SK-N-SH (cell line): ENCODE results near the gene ZDHHC14. TPM values are rescaled to one million over a fixed set of nuclear protein-coding genes. Genes with fewer than 3 reads are reported as not detected.
"Not testable (repeated sequence)": the region's sequence is repeated elsewhere in the genome, so short reads cannot be mapped to it uniquely, and the experiment has no call there.

Experiments
- CTCF ChIA-PET: fragments of 300-600, 350-600 bp; formaldehyde crosslinking; extraction: SDS; loops from one replicate; lab custom pipeline; 2021; lab: Yijun Ruan, JAX
- POLR2A ChIA-PET: fragments of 350-600 bp; sonication (Branson Sonifier 250); formaldehyde crosslinking; extraction: SDS; loops from one replicate; lab custom pipeline; 2020; ENCODE audit warnings: antibody characterized with exemption, inconsistent platforms; lab: Yijun Ruan, JAX
- DNase-seq: peaks from one replicate; pipeline ENCODE4 v3.0.0; 2012
- H2AFZ ChIP-seq: fragments of 200-600 bp; sonication (generic); 2 replicates; pipeline ENCODE4 v1.8.1; 2016; ENCODE audit warnings: antibody characterized with exemption, mild to moderate bottlenecking, low read depth
- H3F3A ChIP-seq: fragments of 200-600 bp; sonication (generic); replicated peaks from 2 replicates; pipeline ENCODE3; 2016; ENCODE audit warnings: antibody characterized with exemption, mild to moderate bottlenecking; ENCODE audit not compliant: insufficient read depth
- H3K27ac ChIP-seq, 2 experiments: fragments of 200-500 bp in 1 of 2; fragments of 200-600 bp in 1 of 2; sonication (Bioruptor generic) in 1 of 2; sonication (generic), shearing (Covaris generic) in 1 of 2; 2 replicates each; pipeline versions ENCODE4 v1.5.1 to v1.6.1; 2014 to 2016; ENCODE audit warnings: low read depth in 2 of 2, inconsistent platforms in 1 of 2, low read length in 1 of 2, mild to moderate bottlenecking in 1 of 2, mixed read lengths in 1 of 2
- H3K27me3 ChIP-seq: fragments of 200-600 bp; sonication (generic), shearing (Covaris generic); 2 replicates; pipeline ENCODE4 v1.6.1; 2016; ENCODE audit warnings: mixed run types; ENCODE audit not compliant: insufficient read depth
- H3K36me3 ChIP-seq, 2 experiments: fragments of 200-500 bp in 1 of 2; fragments of 200-600 bp in 1 of 2; sonication (Bioruptor generic) in 1 of 2; sonication (generic) in 1 of 2; replicated peaks in 1 of 2; 2 replicates each; pipeline versions ENCODE3 to v1.5.1; 2014 to 2016; ENCODE audit warnings: low read length in 1 of 2, mild to moderate bottlenecking in 1 of 2; ENCODE audit not compliant: insufficient read depth in 2 of 2, control insufficient read depth in 1 of 2
- H3K4me1 ChIP-seq, 2 experiments: fragments of 200-500 bp in 1 of 2; fragments of 200-600 bp in 1 of 2; sonication (Bioruptor generic) in 1 of 2; sonication (generic), shearing (Covaris generic) in 1 of 2; 2 replicates each; pipeline versions ENCODE4 v1.5.1 to v1.6.1; 2014 to 2016; ENCODE audit warnings: low read depth in 1 of 2, low read length in 1 of 2, mixed run types in 1 of 2; ENCODE audit not compliant: insufficient read depth in 2 of 2, control insufficient read depth in 1 of 2
- H3K4me2 ChIP-seq: fragments of 200-600 bp; sonication (generic), shearing (Covaris generic); 2 replicates; pipeline ENCODE4 v1.6.1; 2017; ENCODE audit warnings: mixed run types
- H3K4me3 ChIP-seq, 2 experiments: fragments of 200-500 bp in 1 of 2; fragments of 200-600 bp in 1 of 2; sonication (Bioruptor generic) in 1 of 2; sonication (generic), shearing (Covaris generic) in 1 of 2; 2 replicates each; pipeline versions ENCODE4 v1.5.1 to v1.8.1; 2014 to 2016; ENCODE audit warnings: low read depth in 2 of 2, inconsistent platforms in 1 of 2, low read length in 1 of 2, mild to moderate bottlenecking in 1 of 2, mixed read lengths in 1 of 2, moderate library complexity in 1 of 2
- H3K79me2 ChIP-seq: fragments of 200-600 bp; sonication (generic); 2 replicates; pipeline ENCODE4 v1.8.1; 2017; ENCODE audit warnings: mild to moderate bottlenecking; ENCODE audit not compliant: insufficient read depth
- H3K9ac ChIP-seq: fragments of 200-600 bp; sonication (generic); 2 replicates; pipeline ENCODE4 v1.6.1; 2017; ENCODE audit warnings: mixed run types
- H3K9me2 ChIP-seq: fragments of 200-600 bp; sonication (generic); 2 replicates; pipeline ENCODE4 v1.6.1; 2017; ENCODE audit warnings: mixed run types
- H3K9me3 ChIP-seq: fragments of 200-600 bp; sonication (generic); 2 replicates; pipeline ENCODE4 v1.6.1; 2017; ENCODE audit warnings: mixed run types, mild to moderate bottlenecking, moderate library complexity
- H4K20me1 ChIP-seq: fragments of 200-600 bp; sonication (generic); 2 replicates; pipeline ENCODE4 v1.6.1; 2017; ENCODE audit warnings: mild to moderate bottlenecking, mixed run types; ENCODE audit not compliant: insufficient read depth
- CHD2 ChIP-seq: fragments of 150-350 bp; IDR thresholded peaks from 2 replicates; pipeline ENCODE4 v1.6.1; 2018; ENCODE audit warnings: low read length; ENCODE audit not compliant: partially characterized antibody
- FOSL2 ChIP-seq: IDR thresholded peaks from 2 replicates; pipeline ENCODE4 v1.4.0; 2012; ENCODE audit warnings: low read depth, mild to moderate bottlenecking, moderate library complexity, borderline replicate concordance
- FOXM1 ChIP-seq: IDR thresholded peaks from 2 replicates; pipeline ENCODE4 v1.4.0; 2012; ENCODE audit warnings: low read depth, mild to moderate bottlenecking
- GABPA ChIP-seq: IDR thresholded peaks from 2 replicates; pipeline ENCODE4 v1.4.0; 2012; ENCODE audit warnings: low read depth, mild to moderate bottlenecking
- JUND ChIP-seq: IDR thresholded peaks from 2 replicates; pipeline ENCODE4 v1.4.0; 2012
- NFIC ChIP-seq: IDR thresholded peaks from 2 replicates; pipeline ENCODE4 v1.4.0; 2012; ENCODE audit warnings: borderline replicate concordance
- POLR2AphosphoS5 ChIP-seq: IDR thresholded peaks from 2 replicates; pipeline ENCODE4 v1.6.1; 2012; ENCODE audit warnings: low read depth, low read length
- RAD21 ChIP-seq: IDR thresholded peaks from 2 replicates; pipeline ENCODE4 v1.6.1; 2012; ENCODE audit warnings: mild to moderate bottlenecking, low read length
- REST ChIP-seq: IDR thresholded peaks from 2 replicates; pipeline ENCODE4 v1.6.1; 2012; ENCODE audit warnings: mild to moderate bottlenecking, low read depth, low read length, moderate library complexity
- RFX5 ChIP-seq: IDR thresholded peaks from 2 replicates; pipeline ENCODE4 v1.6.1; 2012; ENCODE audit warnings: mild to moderate bottlenecking, improper control_type of control experiment, low read length
- SMC3 ChIP-seq: IDR thresholded peaks from 2 replicates; pipeline ENCODE4 v1.6.1; 2012; ENCODE audit warnings: low read depth, low read length, improper control_type of control experiment
- TAF1 ChIP-seq: IDR thresholded peaks from 2 replicates; pipeline ENCODE4 v1.6.1; 2012; ENCODE audit warnings: low read depth, mild to moderate bottlenecking, low read length, moderate library complexity, borderline replicate concordance
- TEAD4 ChIP-seq: IDR thresholded peaks from 2 replicates; pipeline ENCODE4 v1.4.0; 2012; ENCODE audit warnings: mild to moderate bottlenecking, borderline replicate concordance; ENCODE audit not compliant: insufficient read depth
- YY1 ChIP-seq: IDR thresholded peaks from 2 replicates; pipeline ENCODE4 v1.4.0; 2012; ENCODE audit warnings: low read depth, mild to moderate bottlenecking
- WGBS: methylation state at CpG from one replicate; pipeline ENCODE4 v1.1.6; 2017; ENCODE audit warnings: low lambda C conversion rate; 5-methylcytosine and 5-hydroxymethylcytosine counted together
- polyA plus RNA-seq, 3 experiments: library from polyadenylated mRNA; depleted of rRNA; stranded (reverse); fragments of >200 nt; gene quantifications; 2 replicates each; pipeline ENCODE4 v1.2.3, GENCODE V29; 2012
- TF ChIP-seq, protein P1 (sequence below): fragments of 150-350 bp; IDR thresholded peaks from 2 replicates; pipeline ENCODE4 v1.6.1; 2016; ENCODE audit warnings: mild to moderate bottlenecking, low read depth, low read length
- TF ChIP-seq, protein P2 (sequence below): fragments of 150-350 bp; IDR thresholded peaks from 2 replicates; pipeline ENCODE4 v1.6.1; 2017; ENCODE audit warnings: antibody characterized with exemption, low read length, low read depth, borderline replicate concordance

Gene ZDHHC14
- polyA plus RNA-seq, 1 of the 3 experiments (the other 2 are of a cell fraction) = 5.4 TPM

DNA sequence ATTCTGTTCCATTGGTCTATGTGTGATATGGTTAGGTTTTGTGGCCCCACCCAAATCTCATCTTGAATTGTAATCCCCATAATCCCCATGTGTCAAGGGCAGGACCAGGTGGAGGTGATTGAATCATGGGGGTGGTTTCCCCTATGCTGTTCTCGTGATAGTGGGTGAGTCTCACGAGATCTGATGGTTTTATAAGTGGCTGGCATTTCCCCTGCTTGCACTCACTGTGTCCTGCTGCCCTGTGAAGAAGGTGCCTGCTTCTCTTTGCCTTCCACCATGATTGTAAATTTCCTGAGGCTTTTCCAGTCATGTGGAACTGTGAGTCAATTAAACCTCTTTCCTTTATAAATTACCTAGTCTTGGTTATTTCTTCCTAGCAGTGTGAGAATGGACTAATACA is 197.5 kb downstream of the ZDHHC14 start:
- DNase-seq, H3K36me3 ChIP-seq, H3K9me2 ChIP-seq, H2AFZ ChIP-seq, H3K4me3 ChIP-seq, CTCF ChIA-PET, H3K9me3 ChIP-seq, H3K79me2 ChIP-seq, H3F3A ChIP-seq, H3K4me1 ChIP-seq, H3K27me3 ChIP-seq, POLR2A ChIA-PET, H3K27ac ChIP-seq, H4K20me1 ChIP-seq, H3K4me2 ChIP-seq, H3K9ac ChIP-seq: not testable (repeated sequence)
- WGBS = 36% methylated on average over 2 of the region's 2 CpGs

- TF ChIP-seq NFIC (no peak), FOXM1 (no peak), TEAD4 (no peak), TAF1 (no peak), POLR2AphosphoS5 (no peak), SMC3 (no peak), RAD21 (no peak), RFX5 (no peak), CHD2 (no peak), REST (no peak), YY1 (no peak), JUND (no peak), GABPA (no peak), FOSL2 (no peak)
- TF ChIP-seq, protein P1, sequence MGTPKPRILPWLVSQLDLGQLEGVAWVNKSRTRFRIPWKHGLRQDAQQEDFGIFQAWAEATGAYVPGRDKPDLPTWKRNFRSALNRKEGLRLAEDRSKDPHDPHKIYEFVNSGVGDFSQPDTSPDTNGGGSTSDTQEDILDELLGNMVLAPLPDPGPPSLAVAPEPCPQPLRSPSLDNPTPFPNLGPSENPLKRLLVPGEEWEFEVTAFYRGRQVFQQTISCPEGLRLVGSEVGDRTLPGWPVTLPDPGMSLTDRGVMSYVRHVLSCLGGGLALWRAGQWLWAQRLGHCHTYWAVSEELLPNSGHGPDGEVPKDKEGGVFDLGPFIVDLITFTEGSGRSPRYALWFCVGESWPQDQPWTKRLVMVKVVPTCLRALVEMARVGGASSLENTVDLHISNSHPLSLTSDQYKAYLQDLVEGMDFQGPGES = no peak
- TF ChIP-seq, protein P2, sequence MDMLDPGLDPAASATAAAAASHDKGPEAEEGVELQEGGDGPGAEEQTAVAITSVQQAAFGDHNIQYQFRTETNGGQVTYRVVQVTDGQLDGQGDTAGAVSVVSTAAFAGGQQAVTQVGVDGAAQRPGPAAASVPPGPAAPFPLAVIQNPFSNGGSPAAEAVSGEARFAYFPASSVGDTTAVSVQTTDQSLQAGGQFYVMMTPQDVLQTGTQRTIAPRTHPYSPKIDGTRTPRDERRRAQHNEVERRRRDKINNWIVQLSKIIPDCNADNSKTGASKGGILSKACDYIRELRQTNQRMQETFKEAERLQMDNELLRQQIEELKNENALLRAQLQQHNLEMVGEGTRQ = no peak
- TF ChIP-seq, all 33 proteins: peak for 0
- H3K27ac ChIP-seq = no peak overlapping the region
Measured at GRCh38 chr6:157579467-157580031, 198.6 kb downstream of the ZDHHC14 start.

More at GRCh38 chr6:157579467-157580031, 198.6 kb downstream of the ZDHHC14 start:
- no peak overlapping the region for H3K4me2 ChIP-seq
- H3K36me3 ChIP-seq = no peaks in the 10 kb centered on the region
- no peaks in the 10 kb centered on the region for H3K27me3 ChIP-seq
- 79% methylated on average over 3 of the region's 3 CpGs for WGBS
- no peak for DNase-seq
- H3K79me2 ChIP-seq = no peaks in the 10 kb centered on the region
- ChIA-PET CTCF (no interaction called here), POLR2A (no interaction called here)
- H3K9me2 ChIP-seq = no peaks in the 10 kb centered on the region
- H3K4me3 ChIP-seq = no peak overlapping the region
- H3K4me1 ChIP-seq = no peaks in the 10 kb centered on the region
- H3K9ac ChIP-seq = no peak overlapping the region
- H3K9me3 ChIP-seq = no peaks in the 10 kb centered on the region
- H3F3A ChIP-seq = no peaks in the 10 kb centered on the region
- H2AFZ ChIP-seq = no peak overlapping the region
- no peaks in the 10 kb centered on the region for H4K20me1 ChIP-seq
